Neural cell (in vitro differentiated cells): ENCODE measurements around the gene SCLY. TPM values are rescaled to one million over a fixed set of nuclear protein-coding genes. Genes with fewer than 3 reads are reported as not detected.

Experiments used
- H2AFZ ChIP-seq: fragments of 200-600, 300-800 bp; sonication (generic), shearing (Covaris generic); 2 replicates; pipeline ENCODE4 v1.6.0; 2014; ENCODE audit warnings: low read depth, mild to moderate bottlenecking, antibody characterized with exemption, low read length, moderate library complexity
- H3F3A ChIP-seq: fragments of 200-600 bp; shearing (Covaris generic); 2 replicates; pipeline ENCODE4 v1.6.1; 2016; ENCODE audit warnings: mild to moderate bottlenecking, moderate library complexity, mixed read lengths, antibody characterized with exemption, low read length; ENCODE audit not compliant: insufficient read depth, poor library complexity, severe bottlenecking
- H3K27ac ChIP-seq: fragments of 200-600, 300-800 bp; sonication (generic), shearing (Covaris generic); 2 replicates; pipeline ENCODE4 v1.5.1; 2014; ENCODE audit warnings: mild to moderate bottlenecking, low read length, moderate library complexity
- H3K27me3 ChIP-seq: fragments of 300-800, 200-600 bp; sonication (generic), shearing (Covaris generic); 2 replicates; pipeline ENCODE4 v1.6.0; 2014; ENCODE audit warnings: mild to moderate bottlenecking, low read depth, low read length, moderate library complexity; ENCODE audit not compliant: insufficient read depth
- H3K36me3 ChIP-seq: fragments of 300-800, 200-600 bp; sonication (generic), shearing (Covaris generic); 2 replicates; pipeline ENCODE4 v1.5.1; 2014; ENCODE audit warnings: mild to moderate bottlenecking, antibody characterized with exemption, low read length, moderate library complexity; ENCODE audit not compliant: insufficient read depth
- H3K4me2 ChIP-seq: fragments of 300-800, 200-600 bp; sonication (generic), shearing (Covaris generic); 2 replicates; pipeline ENCODE4 v1.6.0; 2014; ENCODE audit warnings: mild to moderate bottlenecking, low read length
- H3K4me3 ChIP-seq: fragments of 300-800, 200-600 bp; sonication (generic), shearing (Covaris generic); 2 replicates; pipeline ENCODE4 v1.5.1; 2014; ENCODE audit warnings: mild to moderate bottlenecking, low read length, moderate library complexity
- H3K79me2 ChIP-seq: fragments of 200-600 bp; shearing (Covaris generic); replicated peaks from 2 replicates; pipeline ENCODE4 v1.6.0; 2014; ENCODE audit warnings: mild to moderate bottlenecking, low read length, moderate library complexity; ENCODE audit not compliant: insufficient read depth
- H3K9ac ChIP-seq: fragments of 300-800, 200-600 bp; sonication (generic), shearing (Covaris generic); 2 replicates; pipeline ENCODE4 v1.6.1; 2016; ENCODE audit warnings: mild to moderate bottlenecking, low read length, mixed read lengths
- H3K9me2 ChIP-seq: fragments of 200-600 bp; shearing (Covaris generic); 2 replicates; pipeline ENCODE4 v1.6.1; 2016; ENCODE audit warnings: mild to moderate bottlenecking, low read length, mixed read lengths; ENCODE audit not compliant: insufficient read depth
- H3K9me3 ChIP-seq: fragments of 200-600, 300-800 bp; sonication (generic), shearing (Covaris generic); 2 replicates; pipeline ENCODE4 v1.6.1; 2016; ENCODE audit warnings: mild to moderate bottlenecking, mixed run types, low read length, moderate library complexity, mixed read lengths
- H4K20me1 ChIP-seq: fragments of 200-600 bp; shearing (Covaris generic); 2 replicates; pipeline ENCODE4 v1.6.1; 2016; ENCODE audit warnings: mild to moderate bottlenecking, mixed run types; ENCODE audit not compliant: insufficient read depth
- EP300 ChIP-seq: fragments of 450-650 bp; conservative IDR thresholded peaks from 2 replicates; pipeline ENCODE4 v1.6.1; 2014; ENCODE audit warnings: antibody characterized with exemption, mild to moderate bottlenecking, moderate library complexity; ENCODE audit not compliant: poor library complexity, severe bottlenecking
- EZH2 ChIP-seq: fragments of 200-600, 300-800 bp; shearing (Covaris generic), sonication (generic); IDR thresholded peaks from 2 replicates; pipeline ENCODE4 v1.6.1; 2014; ENCODE audit warnings: antibody characterized with exemption, low read length, borderline replicate concordance, mild to moderate bottlenecking; ENCODE audit not compliant: insufficient read depth, poor library complexity, severe bottlenecking
- MXI1 ChIP-seq: fragments of 450-650 bp; conservative IDR thresholded peaks from 2 replicates; pipeline ENCODE4 v1.6.1; 2014; ENCODE audit warnings: antibody characterized with exemption, mild to moderate bottlenecking; ENCODE audit not compliant: poor library complexity, severe bottlenecking
- POLR2AphosphoS5 ChIP-seq: IDR thresholded peaks from 2 replicates; pipeline ENCODE4 v1.6.1; 2012
- RAD21 ChIP-seq: fragments of 450-650 bp; conservative IDR thresholded peaks from 2 replicates; pipeline ENCODE4 v1.6.1; 2014; ENCODE audit warnings: antibody characterized with exemption, mild to moderate bottlenecking, moderate library complexity
- SMC3 ChIP-seq: fragments of 450-650 bp; conservative IDR thresholded peaks from 2 replicates; pipeline ENCODE4 v1.6.1; 2014; ENCODE audit warnings: antibody characterized with exemption, mild to moderate bottlenecking, moderate library complexity; ENCODE audit not compliant: poor library complexity
- TAF1 ChIP-seq: IDR thresholded peaks from 2 replicates; pipeline ENCODE4 v1.6.1; 2012; ENCODE audit warnings: low read depth
- polyA plus RNA-seq: library from polyadenylated mRNA; depleted of rRNA; stranded (reverse); fragments of >200 nt; gene quantifications from 2 replicates; pipeline ENCODE4 v1.2.3, GENCODE V29; 2014
- TF ChIP-seq, protein P1 (sequence below): fragments of 450-650 bp; IDR thresholded peaks from 2 replicates; pipeline ENCODE4 v1.5.1; 2014; ENCODE audit warnings: antibody characterized with exemption, mild to moderate bottlenecking, moderate library complexity; ENCODE audit not compliant: poor library complexity, severe bottlenecking
- TF ChIP-seq, protein P2 (sequence below): IDR thresholded peaks from 2 replicates; pipeline ENCODE4 v1.6.1; 2012; ENCODE audit warnings: borderline replicate concordance

Gene SCLY
- polyA plus RNA-seq, 1 donor from 2014 or later: 15.9 TPM

DNA sequence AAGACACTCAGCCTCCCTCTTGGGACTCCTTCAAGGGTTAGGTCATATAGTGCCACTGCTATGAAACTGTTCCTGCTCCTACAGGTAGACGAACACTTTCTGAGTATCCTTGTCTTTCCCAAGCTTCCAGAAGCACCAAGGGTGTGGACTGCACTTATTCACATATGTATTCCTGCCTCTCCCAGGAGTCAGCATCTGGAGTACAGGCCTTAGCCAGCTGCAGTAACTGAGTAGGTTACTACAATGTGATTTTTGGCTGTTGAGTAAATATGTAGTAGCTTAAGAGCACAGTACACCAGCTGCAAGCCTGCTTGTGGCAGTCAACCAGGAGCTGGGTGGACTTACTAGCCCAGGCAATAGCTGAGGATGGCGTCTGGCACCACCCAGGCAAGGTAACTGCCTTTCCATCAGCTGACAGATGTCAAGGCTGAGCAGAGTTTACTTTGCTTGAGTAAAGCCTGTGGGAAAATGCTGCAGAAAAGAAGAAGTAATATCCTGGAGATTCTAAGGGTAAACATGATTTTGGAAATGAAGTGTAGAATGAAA is 14.0 kb upstream of the SCLY start:
- Histone ChIP-seq H3K27me3 (no peaks in the 10 kb centered on the region), H4K20me1 (no peaks in the 10 kb centered on the region), H3K27ac (no peak overlapping the region), H3K9me2 (no peaks in the 10 kb centered on the region), H3K4me2 (no peak overlapping the region), H3K9ac (no peak overlapping the region), H3K79me2 (no peaks in the 10 kb centered on the region), H3K4me3 (no peak overlapping the region), H2AFZ (no peak overlapping the region), H3F3A (no peaks in the 10 kb centered on the region), H3K9me3 (no peaks in the 10 kb centered on the region), H3K36me3 (no peaks in the 10 kb centered on the region)
- no peak for TF ChIP-seq MXI1
- no peak for TF ChIP-seq SMC3
- TF ChIP-seq RAD21: no peak
- no peak for TF ChIP-seq EZH2
- TF ChIP-seq, protein P1, sequence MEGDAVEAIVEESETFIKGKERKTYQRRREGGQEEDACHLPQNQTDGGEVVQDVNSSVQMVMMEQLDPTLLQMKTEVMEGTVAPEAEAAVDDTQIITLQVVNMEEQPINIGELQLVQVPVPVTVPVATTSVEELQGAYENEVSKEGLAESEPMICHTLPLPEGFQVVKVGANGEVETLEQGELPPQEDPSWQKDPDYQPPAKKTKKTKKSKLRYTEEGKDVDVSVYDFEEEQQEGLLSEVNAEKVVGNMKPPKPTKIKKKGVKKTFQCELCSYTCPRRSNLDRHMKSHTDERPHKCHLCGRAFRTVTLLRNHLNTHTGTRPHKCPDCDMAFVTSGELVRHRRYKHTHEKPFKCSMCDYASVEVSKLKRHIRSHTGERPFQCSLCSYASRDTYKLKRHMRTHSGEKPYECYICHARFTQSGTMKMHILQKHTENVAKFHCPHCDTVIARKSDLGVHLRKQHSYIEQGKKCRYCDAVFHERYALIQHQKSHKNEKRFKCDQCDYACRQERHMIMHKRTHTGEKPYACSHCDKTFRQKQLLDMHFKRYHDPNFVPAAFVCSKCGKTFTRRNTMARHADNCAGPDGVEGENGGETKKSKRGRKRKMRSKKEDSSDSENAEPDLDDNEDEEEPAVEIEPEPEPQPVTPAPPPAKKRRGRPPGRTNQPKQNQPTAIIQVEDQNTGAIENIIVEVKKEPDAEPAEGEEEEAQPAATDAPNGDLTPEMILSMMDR: no peak
- TF ChIP-seq, protein P2, sequence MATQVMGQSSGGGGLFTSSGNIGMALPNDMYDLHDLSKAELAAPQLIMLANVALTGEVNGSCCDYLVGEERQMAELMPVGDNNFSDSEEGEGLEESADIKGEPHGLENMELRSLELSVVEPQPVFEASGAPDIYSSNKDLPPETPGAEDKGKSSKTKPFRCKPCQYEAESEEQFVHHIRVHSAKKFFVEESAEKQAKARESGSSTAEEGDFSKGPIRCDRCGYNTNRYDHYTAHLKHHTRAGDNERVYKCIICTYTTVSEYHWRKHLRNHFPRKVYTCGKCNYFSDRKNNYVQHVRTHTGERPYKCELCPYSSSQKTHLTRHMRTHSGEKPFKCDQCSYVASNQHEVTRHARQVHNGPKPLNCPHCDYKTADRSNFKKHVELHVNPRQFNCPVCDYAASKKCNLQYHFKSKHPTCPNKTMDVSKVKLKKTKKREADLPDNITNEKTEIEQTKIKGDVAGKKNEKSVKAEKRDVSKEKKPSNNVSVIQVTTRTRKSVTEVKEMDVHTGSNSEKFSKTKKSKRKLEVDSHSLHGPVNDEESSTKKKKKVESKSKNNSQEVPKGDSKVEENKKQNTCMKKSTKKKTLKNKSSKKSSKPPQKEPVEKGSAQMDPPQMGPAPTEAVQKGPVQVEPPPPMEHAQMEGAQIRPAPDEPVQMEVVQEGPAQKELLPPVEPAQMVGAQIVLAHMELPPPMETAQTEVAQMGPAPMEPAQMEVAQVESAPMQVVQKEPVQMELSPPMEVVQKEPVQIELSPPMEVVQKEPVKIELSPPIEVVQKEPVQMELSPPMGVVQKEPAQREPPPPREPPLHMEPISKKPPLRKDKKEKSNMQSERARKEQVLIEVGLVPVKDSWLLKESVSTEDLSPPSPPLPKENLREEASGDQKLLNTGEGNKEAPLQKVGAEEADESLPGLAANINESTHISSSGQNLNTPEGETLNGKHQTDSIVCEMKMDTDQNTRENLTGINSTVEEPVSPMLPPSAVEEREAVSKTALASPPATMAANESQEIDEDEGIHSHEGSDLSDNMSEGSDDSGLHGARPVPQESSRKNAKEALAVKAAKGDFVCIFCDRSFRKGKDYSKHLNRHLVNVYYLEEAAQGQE: no peak
- no peak for TF ChIP-seq EP300
- TF ChIP-seq TAF1: no peak
- no peak for TF ChIP-seq POLR2AphosphoS5

DNA sequence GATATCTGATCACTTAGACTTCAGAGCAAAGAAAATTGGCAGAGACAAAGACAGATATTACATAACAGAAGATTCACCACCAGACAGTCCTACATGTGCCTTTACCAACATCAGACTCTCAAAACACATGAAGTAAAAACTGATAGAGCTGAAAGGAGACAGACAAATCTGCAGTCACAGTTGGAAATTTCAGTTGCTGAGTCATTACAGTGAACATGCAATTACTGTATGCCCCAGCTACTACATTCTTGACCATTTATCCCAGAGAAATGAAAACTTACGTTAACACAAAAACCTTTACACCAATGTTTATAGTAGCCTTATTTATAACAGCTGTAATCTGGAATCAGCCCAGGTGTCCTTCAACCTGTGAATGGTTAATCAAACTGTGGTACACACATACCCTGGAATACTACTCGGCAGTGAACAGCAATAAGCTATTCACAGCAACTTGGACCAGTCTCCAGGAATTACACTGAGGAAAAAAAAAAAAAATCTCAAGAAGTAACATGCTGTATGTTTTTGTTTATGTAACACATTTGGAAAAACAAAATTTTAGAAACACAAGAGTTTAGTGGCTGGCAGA is 7.5 kb upstream of the SCLY start:
- H3K79me2 ChIP-seq: no peaks in the 10 kb centered on the region

More for the DNA sequence above, 7.5 kb upstream of the SCLY start:
- TF ChIP-seq RAD21 (no peak), SMC3 (no peak)
- Histone ChIP-seq H3K9me3 (no peaks in the 10 kb centered on the region), H3F3A (no peaks in the 10 kb centered on the region), H3K9me2 (no peaks in the 10 kb centered on the region), H3K4me3 (no peak overlapping the region), H3K27ac (no peak overlapping the region), H2AFZ (no peak overlapping the region), H3K36me3 (no peaks in the 10 kb centered on the region), H3K9ac (no peak overlapping the region), H3K4me2 (no peak overlapping the region), H3K27me3 (no peaks in the 10 kb centered on the region), H4K20me1 (no peaks in the 10 kb centered on the region)
